NCI-H2196 (cell line): ENCODE measurements around the gene NSMCE1.
"Not testable (repeated sequence)": the region's sequence is repeated elsewhere in the genome, so short reads cannot be mapped to it uniquely, and the experiment has no call there.

Experiments used
- DNase-seq: peaks from one replicate; lab custom pipeline; 2025; ENCODE audit not compliant: unreplicated experiment; lab: John Stamatoyannopoulos, UW

NSMCE1 gene

GRCh38 chr16:27303256-27304100, 34.9 kb upstream of the NSMCE1 start:
- DNase-seq = no peak

- DNase-seq = no peak
Measured at GRCh38 chr16:27302126-27302525, 33.6 kb upstream of the NSMCE1 start.

- no peak for DNase-seq
Measured at GRCh38 chr16:27301236-27301861, 32.8 kb upstream of the NSMCE1 start.

- no peak for DNase-seq
Measured at GRCh38 chr16:27298132-27298531, 29.6 kb upstream of the NSMCE1 start.

- DNase-seq = no peak
Measured at GRCh38 chr16:27293343-27293742, 24.8 kb upstream of the NSMCE1 start.

GRCh38 chr16:27291722-27292240, 23.2 kb upstream of the NSMCE1 start:
- no peak for DNase-seq

DNA sequence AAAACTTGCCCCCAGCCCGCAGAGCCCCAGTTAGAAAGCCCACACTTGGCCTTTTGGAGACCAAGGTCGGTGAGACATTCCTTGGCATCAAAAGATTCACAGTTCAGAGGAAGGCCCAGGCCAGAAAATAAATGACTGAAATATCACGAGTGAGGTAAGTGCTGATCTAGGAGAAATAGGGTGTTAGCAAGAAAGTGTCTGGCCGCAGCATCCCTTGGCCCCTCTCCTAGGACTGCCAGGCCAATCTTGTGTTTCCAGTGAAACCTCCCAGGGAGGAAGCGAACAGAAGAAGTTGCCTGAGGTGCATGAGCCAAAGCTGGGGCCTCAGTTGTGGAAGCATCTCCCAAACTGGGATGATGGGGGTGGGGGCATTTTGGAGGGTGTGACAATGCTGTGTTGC, 22.5 kb upstream of the NSMCE1 start:
- DNase-seq = no peak

DNA sequence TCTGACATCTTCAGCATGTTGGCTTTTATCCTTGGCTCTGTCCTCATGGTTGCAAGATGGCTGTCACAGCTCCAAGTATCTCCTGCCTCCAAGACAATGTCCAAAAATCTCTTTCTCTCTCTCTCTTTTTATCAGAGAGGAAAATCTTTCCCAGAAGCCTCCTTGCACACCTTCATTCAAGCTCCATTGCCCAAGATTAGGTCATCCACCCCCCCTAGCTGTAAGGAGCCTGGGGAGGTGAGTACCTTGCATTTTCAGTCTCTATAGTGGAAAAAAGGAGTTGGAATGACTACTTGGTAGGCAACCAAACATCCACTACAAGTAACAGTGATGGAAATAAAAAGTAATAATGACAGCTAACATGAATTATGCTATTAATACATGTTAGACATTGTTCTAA, 22.0 kb upstream of the NSMCE1 start:
- no peak for DNase-seq

- no peak for DNase-seq
Measured at GRCh38 chr16:27289669-27290068, 21.1 kb upstream of the NSMCE1 start.

DNA sequence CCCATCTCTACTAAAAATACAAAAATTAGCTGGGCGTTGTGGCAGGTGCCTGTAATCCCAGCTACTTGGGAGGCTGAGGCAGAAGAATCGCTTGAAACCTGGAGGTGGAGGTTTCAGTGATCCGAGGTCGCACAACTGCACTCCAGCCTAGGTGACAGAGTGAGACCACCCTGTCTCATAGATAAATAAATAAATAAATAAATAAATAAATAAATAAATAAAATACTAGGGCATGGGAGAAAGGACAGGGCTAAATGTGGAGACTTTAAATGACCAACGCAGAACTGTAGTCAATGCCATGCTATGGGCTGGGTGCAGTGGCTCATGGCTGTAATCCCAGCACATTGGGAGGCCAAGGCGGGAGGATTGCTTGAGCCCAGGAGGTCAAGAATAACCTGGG, 19.7 kb upstream of the NSMCE1 start:
- not testable (repeated sequence) for DNase-seq

DNA sequence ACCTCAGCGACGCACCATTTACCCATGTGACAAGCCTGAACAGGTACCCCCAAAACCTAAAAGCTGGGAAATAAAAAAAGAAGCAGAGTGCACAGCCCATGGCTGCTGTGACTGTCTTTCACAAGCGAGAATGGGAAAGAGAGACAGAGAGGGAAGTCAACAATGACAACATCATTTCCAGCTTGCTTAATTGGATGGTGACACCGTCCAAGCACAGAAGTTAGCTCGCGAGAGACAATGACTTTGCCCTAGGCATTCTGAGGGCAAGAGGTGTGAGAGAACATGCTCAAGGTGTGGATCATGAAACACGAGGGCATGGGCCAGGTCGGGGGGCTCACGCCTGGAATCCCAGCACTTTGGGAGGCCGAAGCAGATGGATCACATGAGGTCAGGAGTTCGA, 19.3 kb upstream of the NSMCE1 start:
- no peak for DNase-seq

GRCh38 chr16:27287051-27287811, 18.7 kb upstream of the NSMCE1 start:
- DNase-seq = no peak

DNA sequence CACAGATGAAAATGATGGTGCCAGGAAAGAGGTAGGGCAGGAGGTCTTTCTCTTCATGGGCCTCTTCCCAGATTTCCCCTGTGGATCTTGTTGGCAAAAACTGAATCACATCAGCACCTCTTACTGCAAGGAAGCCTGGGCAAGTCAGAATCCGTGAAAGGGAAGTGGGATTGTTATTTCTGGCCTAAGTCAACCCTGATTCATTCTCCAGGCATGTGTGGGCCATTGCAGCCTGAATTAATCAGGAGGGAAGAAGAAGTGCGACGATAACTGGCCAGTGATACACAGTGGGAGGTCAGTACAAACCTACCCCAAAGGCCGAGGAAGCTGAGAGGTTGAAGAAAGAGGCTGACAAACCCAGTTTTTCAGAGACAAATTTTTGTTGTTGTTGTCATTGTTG, 17.9 kb upstream of the NSMCE1 start:
- DNase-seq = no peak

DNA sequence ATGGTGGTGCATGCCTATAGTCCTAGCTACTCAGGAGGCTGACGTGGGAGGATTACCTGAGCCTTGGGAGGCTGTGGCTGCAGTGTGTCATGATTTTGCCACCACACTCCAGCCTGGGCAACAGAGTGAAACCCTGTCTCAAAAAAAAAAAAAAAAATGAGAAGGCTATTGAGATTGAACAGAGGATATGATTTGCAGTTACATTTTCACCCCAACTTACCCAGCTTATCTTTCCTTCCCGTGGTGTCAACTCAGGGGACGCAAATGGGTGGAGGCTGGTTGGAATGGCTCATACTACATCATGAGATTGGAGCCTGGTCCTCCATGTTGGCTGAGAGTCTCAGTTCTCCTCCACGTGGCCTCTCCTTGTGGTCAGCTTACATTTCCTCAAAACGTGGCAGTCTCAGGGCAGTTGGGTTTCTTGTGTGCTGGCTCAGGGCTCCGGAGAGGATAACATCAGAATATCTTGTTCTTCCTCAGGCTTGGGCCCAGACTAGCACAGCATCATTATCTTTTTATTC, 17.2 kb upstream of the NSMCE1 start:
- no peak for DNase-seq

DNA sequence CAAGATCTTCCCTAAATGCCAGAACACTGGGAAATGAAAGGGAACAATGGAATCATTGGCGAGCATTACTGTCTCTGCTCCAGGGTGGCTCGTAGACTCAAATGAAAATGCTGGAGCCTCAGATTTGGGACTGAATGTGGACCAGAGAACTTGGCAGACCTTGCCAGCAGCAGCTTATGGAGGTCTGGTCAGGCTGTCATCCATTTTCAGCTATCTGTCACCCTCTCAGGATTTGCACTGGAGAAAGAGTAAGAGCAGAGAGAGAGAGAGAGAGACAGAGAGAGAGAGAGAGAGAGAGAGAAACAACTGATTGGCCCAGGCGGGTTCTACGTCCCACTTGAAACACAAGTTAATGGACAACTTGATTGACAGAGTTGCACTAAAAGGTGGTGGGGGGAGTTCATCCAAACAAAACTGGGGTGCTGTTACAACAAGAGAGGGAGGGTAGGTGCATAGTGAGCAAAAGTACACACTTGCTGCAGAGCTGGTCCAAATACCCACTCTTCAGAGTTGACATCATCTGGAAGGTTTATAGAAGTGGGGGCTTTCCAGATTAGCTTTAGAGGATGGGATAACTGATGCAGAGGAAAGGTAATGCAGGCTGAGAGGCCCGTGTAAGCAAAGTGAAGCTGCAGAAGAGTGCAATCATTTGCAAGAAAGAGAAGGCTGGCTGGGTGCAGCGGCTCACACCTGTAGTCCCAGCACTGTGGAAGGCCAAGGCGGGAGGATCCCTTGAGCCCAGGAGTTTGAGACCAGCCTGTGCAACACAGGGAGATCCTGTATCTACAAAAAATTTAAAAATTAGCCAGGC, 16.5 kb upstream of the NSMCE1 start:
- DNase-seq = no peak

- DNase-seq = no peak
Measured at GRCh38 chr16:27281243-27281642, 12.7 kb upstream of the NSMCE1 start.

DNA sequence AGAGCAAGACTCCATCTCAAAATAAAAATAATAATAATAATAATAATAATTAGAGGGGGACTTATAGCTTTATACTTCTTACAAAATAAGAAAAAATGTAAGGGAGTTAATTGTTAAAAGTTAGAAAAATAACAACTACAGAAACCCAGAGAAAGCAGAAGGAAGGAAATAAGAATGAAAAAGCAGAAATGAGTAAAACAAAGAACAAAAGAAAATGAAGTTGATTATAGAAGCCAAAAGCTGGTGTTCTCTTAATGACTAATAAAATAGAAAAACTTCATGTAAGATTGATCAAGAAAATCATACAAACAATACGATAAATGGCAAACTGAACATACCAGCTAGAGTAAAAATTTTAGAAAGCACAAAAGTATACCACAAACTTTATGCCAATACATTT, 6.8 kb upstream of the NSMCE1 start:
- DNase-seq = no peak

- not testable (repeated sequence) for DNase-seq
Measured at GRCh38 chr16:27274424-27274874, 5.9 kb upstream of the NSMCE1 start.

GRCh38 chr16:27273670-27274423, 5.3 kb upstream of the NSMCE1 start:
- no peak for DNase-seq

GRCh38 chr16:27273330-27273669, 4.7 kb upstream of the NSMCE1 start:
- DNase-seq = no peak
